Endothelial cell of umbilical vein (primary cell): ENCODE measurements around the gene NEURL2. TPM values are rescaled to one million over a fixed set of nuclear protein-coding genes. Genes with fewer than 3 reads are reported as not detected.

Experiments used
- BruUV-seq: library from RNA; stranded (reverse); fragments of 400-500 nt; replicated peaks from 2 replicates; lab custom pipeline; 2021; lab: Mats Ljungman, UMichigan
- CTCF ChIA-PET: fragments of 300-600, 350-600 bp; sonication (Branson Sonifier 250); formaldehyde crosslinking; loops from one replicate; lab custom pipeline; 2021; ENCODE audit warnings: antibody characterized with exemption, inconsistent platforms; lab: Charles Lee
- POLR2A ChIA-PET: fragments of 300-600, 350-600 bp; sonication (Branson Sonifier 250); formaldehyde crosslinking; loops from one replicate; lab custom pipeline; 2021; ENCODE audit warnings: antibody characterized with exemption, inconsistent platforms; lab: Charles Lee
- DNase-seq: peaks from one replicate; pipeline ENCODE4 v3.0.0-alpha.2; 2011; ENCODE audit warnings: low read depth, low spot score
- FAIRE-seq: peaks from 2 replicates; lab custom pipeline; 2011; peaks lifted over from hg19 to GRCh38; lab: Jason Lieb, UNC
- H2AFZ ChIP-seq: 2 replicates; pipeline ENCODE4 v1.6.0; 2012; ENCODE audit warnings: low read depth, low read length, control low read depth, inconsistent platforms
- H3K27ac ChIP-seq: 2 replicates; pipeline ENCODE4 v1.5.1; 2011; ENCODE audit warnings: low read depth, mild to moderate bottlenecking, control low read depth, low read length, moderate library complexity; ENCODE audit not compliant: insufficient read depth
- H3K27me3 ChIP-seq, 2 experiments: 2 replicates each; pipeline versions ENCODE4 v1.6.0 to v1.6.1; 2011; ENCODE audit warnings: low read length in 2 of 2, mixed read lengths in 1 of 2; ENCODE audit not compliant: control insufficient read depth in 2 of 2, insufficient read depth in 2 of 2
- H3K36me3 ChIP-seq, 2 experiments: 2 replicates in 1 of 2; 3 replicates in 1 of 2; pipeline ENCODE4 v1.5.1; 2011; ENCODE audit warnings: low read length in 2 of 2, mild to moderate bottlenecking in 1 of 2, moderate library complexity in 1 of 2; ENCODE audit not compliant: control insufficient read depth in 2 of 2, insufficient read depth in 2 of 2; ENCODE audit errors: extremely low read depth in 1 of 2
- H3K4me1 ChIP-seq: 3 replicates; pipeline ENCODE4 v1.5.1; 2011; ENCODE audit warnings: mild to moderate bottlenecking, low read length; ENCODE audit not compliant: control insufficient read depth, insufficient read depth; ENCODE audit errors: extremely low read depth
- H3K4me2 ChIP-seq: 2 replicates; pipeline ENCODE4 v1.6.1; 2011; ENCODE audit warnings: low read length, control low read depth, mixed read lengths; ENCODE audit not compliant: insufficient read depth
- H3K4me3 ChIP-seq, 3 experiments: fragments of 200-600 bp in 1 of 3; sonication (generic), shearing (Covaris generic) in 1 of 3; replicated peaks in 1 of 3; 2 replicates each; pipeline ENCODE4 v1.5.1; 2011 to 2016; ENCODE audit warnings: control low read depth in 3 of 3, low read length in 3 of 3, mild to moderate bottlenecking in 2 of 3, inconsistent platforms in 1 of 3, low read depth in 1 of 3, moderate library complexity in 1 of 3; ENCODE audit not compliant: insufficient read depth in 1 of 3
- H3K79me2 ChIP-seq: 2 replicates; pipeline ENCODE4 v1.6.0; 2012; ENCODE audit warnings: low read length, inconsistent platforms; ENCODE audit not compliant: control insufficient read depth, insufficient read depth
- H3K9ac ChIP-seq: replicated peaks from 2 replicates; pipeline ENCODE3; 2011; ENCODE audit warnings: low read length, control low read depth; ENCODE audit not compliant: insufficient read depth; ENCODE audit errors: extremely low read depth
- H3K9me1 ChIP-seq: replicated peaks from 3 replicates; pipeline ENCODE4 v1.6.0; 2011; ENCODE audit warnings: mild to moderate bottlenecking, low read length; ENCODE audit not compliant: control insufficient read depth, insufficient read depth; ENCODE audit errors: extremely low read depth
- H3K9me3 ChIP-seq: replicated peaks from 2 replicates; pipeline ENCODE4 v1.5.1; 2012; ENCODE audit warnings: low read length, inconsistent platforms; ENCODE audit not compliant: control insufficient read depth, insufficient read depth
- H4K20me1 ChIP-seq: replicated peaks from 2 replicates; pipeline ENCODE3; 2011; ENCODE audit warnings: mild to moderate bottlenecking, low read length; ENCODE audit not compliant: control insufficient read depth, insufficient read depth; ENCODE audit errors: extremely low read depth
- CTCF ChIP-seq, 2 donors: IDR thresholded peaks; 1 replicate in 1 of 2; 2 replicates in 1 of 2; pipeline ENCODE4 v1.5.1; 2011; ENCODE audit warnings: low read length in 2 of 2, mild to moderate bottlenecking in 2 of 2, moderate library complexity in 2 of 2, control low read depth in 1 of 2, inconsistent platforms in 1 of 2, low read depth in 1 of 2; ENCODE audit not compliant: insufficient read depth in 1 of 2; ENCODE audit errors: extremely low read depth in 1 of 2
- EZH2 ChIP-seq: IDR thresholded peaks from 2 replicates; pipeline ENCODE4 v1.6.1; 2012; ENCODE audit warnings: borderline replicate concordance, low read depth, mild to moderate bottlenecking, moderate library complexity, low read length, inconsistent platforms; ENCODE audit not compliant: severe bottlenecking
- FOS ChIP-seq: IDR thresholded peaks from 2 replicates; pipeline ENCODE4 v1.6.1; 2011; ENCODE audit warnings: mild to moderate bottlenecking, low read length, moderate library complexity, borderline replicate concordance; ENCODE audit not compliant: insufficient read depth
- JUN ChIP-seq: IDR thresholded peaks from 2 replicates; pipeline ENCODE4 v1.6.1; 2011; ENCODE audit warnings: borderline replicate concordance, low read depth; ENCODE audit not compliant: insufficient read length, insufficient read depth
- MYC ChIP-seq: IDR thresholded peaks from one replicate; pipeline ENCODE4 v1.6.1; 2011; ENCODE audit warnings: mild to moderate bottlenecking, low read depth, low read length
- dilution Hi-C: fragments of 300-500 bp; cut with MboI; formaldehyde crosslinking; loops from one replicate; pipeline ENCODE4 v1.15.0; 2019; ENCODE audit warnings: low sequenced_read_pairs; ENCODE audit not compliant: extremely low pct_ligation_motif_present
- intact Hi-C: fragments of 100-400 bp; cut with micrococcal nuclease; formaldehyde crosslinking; loops from one replicate; pipeline ENCODE4 v1.10.0; 2022
- polyA plus RNA-seq, 4 experiments: library from polyadenylated mRNA; depleted of rRNA in 3 of 4; stranded (reverse) in 3 of 4; unstranded in 1 of 4; fragments of >200 nt; gene quantifications; 2 replicates each; pipeline versions ENCODE4 v1.2.1 to v1.2.3, GENCODE V29; 2011 to 2012; ENCODE audit warnings: missing spikeins in 1 of 4
- total RNA-seq: library from RNA; stranded (reverse); gene quantifications from 2 replicates; pipeline ENCODE4 v1.2.3, GENCODE V29; 2021

NEURL2 gene
- total and polyA plus RNA-seq, 2 donors (not counting 3 experiments of a cell fraction or from before 2014, with no cell fraction given) = 2.8 to 5.4 TPM

- no peak for TF ChIP-seq CTCF (IDR thresholded peaks at IDR 0.05; ENCODE audit: extremely low read depth in 1 of 2, insufficient read depth in 1 of 2, low read depth in 1 of 2, low read length in 2 of 2)
- TF ChIP-seq JUN = no peak
- no peak for TF ChIP-seq MYC
- no peak for TF ChIP-seq FOS
- H3K79me2 ChIP-seq = peaks cover 9% of the 10 kb centered on the region
- H3K4me3 ChIP-seq = no peak overlapping the region
- H3K27me3 ChIP-seq = no peaks in the 10 kb centered on the region
- H3K9me1 ChIP-seq = no peaks in the 10 kb centered on the region
- ChIA-PET CTCF (interaction anchor here (1.0 to 1.9 kb wide), 2 partner anchors 11 to 117 kb away, joined by 4 to 5 read pairs; no protein-coding TSS in a partner anchor), POLR2A (no interaction called here)
- no peak overlapping the region for H2AFZ ChIP-seq
- H3K9ac ChIP-seq = no peak overlapping the region
- H3K4me2 ChIP-seq = no peak overlapping the region
- no peak overlapping the region for H3K27ac ChIP-seq
- no peaks in the 10 kb centered on the region for H3K9me3 ChIP-seq
- dilution Hi-C loops (no loop called here), intact Hi-C loops (no loop called here)
- FAIRE-seq (no peak), DNase-seq (no peak)
- no peaks in the 10 kb centered on the region for H4K20me1 ChIP-seq
- H3K4me1 ChIP-seq = peaks cover 10% of the 10 kb centered on the region
- no TSS peak for BruUV-seq
- peaks cover 0 to 3% of the 10 kb centered on the region in 2 experiments for H3K36me3 ChIP-seq
Measured at GRCh38 chr20:45853484-45853883, 37.5 kb downstream of the NEURL2 start.

- FAIRE-seq = no peak
- dilution Hi-C loops = no loop called here
- CTCF ChIA-PET = interaction anchor here (1.0 to 1.9 kb wide), 3 partner anchors 18 to 118 kb away, joined by 3 to 5 read pairs (median 5); no protein-coding TSS in a partner anchor
Measured at GRCh38 chr20:45852326-45852725, 38.7 kb downstream of the NEURL2 start.

More at GRCh38 chr20:45852326-45852725, 38.7 kb downstream of the NEURL2 start:
- no peak for TF ChIP-seq CTCF (IDR thresholded peaks at IDR 0.05; ENCODE audit: extremely low read depth in 1 of 2, insufficient read depth in 1 of 2, low read depth in 1 of 2, low read length in 2 of 2)
- TF ChIP-seq EZH2 = no peak
- H3K9ac ChIP-seq = no peak overlapping the region
- H3K27me3 ChIP-seq = no peaks in the 10 kb centered on the region
- H3K9me1 ChIP-seq = no peaks in the 10 kb centered on the region
- peaks cover 0 to 6% of the 10 kb centered on the region in 2 experiments for H3K36me3 ChIP-seq
- no peak for DNase-seq
- POLR2A ChIA-PET = no interaction called here
- no peak overlapping the region for H3K4me2 ChIP-seq
- peaks cover 9% of the 10 kb centered on the region for H3K79me2 ChIP-seq
- no TSS peak for BruUV-seq
- H3K27ac ChIP-seq = no peak overlapping the region
- intact Hi-C loops = no loop called here
- no peak overlapping the region for H2AFZ ChIP-seq
- peaks cover 5% of the 10 kb centered on the region for H3K4me1 ChIP-seq
- no peak overlapping the region for H3K4me3 ChIP-seq
- H3K9me3 ChIP-seq = no peaks in the 10 kb centered on the region
- H4K20me1 ChIP-seq = no peaks in the 10 kb centered on the region
